GM21528 (cell line): ENCODE results near the gene MRGPRX1.
"Not testable (repeated sequence)": the region's sequence is repeated elsewhere in the genome, so short reads cannot be mapped to it uniquely, and the experiment has no call there.

Source experiments
- ATAC-seq: cut with Tn5 transposase; IDR thresholded peaks from one replicate; pipeline ENCODE4 v1.9.1; 2021; ENCODE audit warnings: mild to moderate bottlenecking, moderate library complexity; ENCODE audit not compliant: unreplicated experiment, low FRiP score

MRGPRX1 gene

GRCh38 chr11:18939314-18939713, at the start of gene MRGPRX1:
Gene MRGPRX1, minus strand, starts transcription at chr11:18939414. Its CDS starts 4,630 bp downstream, at chr11:18934784.
- ATAC-seq, result no peak

- ATAC-seq, result no peak
These were observed 48.4 kb upstream of the MRGPRX1 start for GRCh38 chr11:18987454-18988231.

DNA sequence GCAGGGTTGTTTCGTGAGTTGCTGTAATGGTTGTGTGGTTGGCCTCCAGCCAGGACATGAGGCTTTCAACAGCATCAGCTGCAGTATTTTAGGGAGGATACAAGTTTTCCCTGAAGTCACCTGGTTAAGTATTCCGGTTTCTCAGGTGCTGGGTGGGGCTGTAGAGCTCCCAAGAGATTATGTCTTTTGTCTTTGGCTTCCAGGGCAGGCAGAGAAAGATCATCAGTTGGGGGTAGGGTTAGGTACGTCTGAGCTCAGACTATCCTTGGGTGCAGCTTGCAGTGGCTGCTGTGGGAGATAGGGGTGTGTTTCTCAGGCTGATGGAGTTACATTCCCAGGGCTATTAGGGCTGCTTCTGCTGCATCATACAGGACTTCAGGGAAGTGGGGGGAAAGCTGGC, 47.5 kb upstream of the MRGPRX1 start:
- ATAC-seq, result no peak

DNA sequence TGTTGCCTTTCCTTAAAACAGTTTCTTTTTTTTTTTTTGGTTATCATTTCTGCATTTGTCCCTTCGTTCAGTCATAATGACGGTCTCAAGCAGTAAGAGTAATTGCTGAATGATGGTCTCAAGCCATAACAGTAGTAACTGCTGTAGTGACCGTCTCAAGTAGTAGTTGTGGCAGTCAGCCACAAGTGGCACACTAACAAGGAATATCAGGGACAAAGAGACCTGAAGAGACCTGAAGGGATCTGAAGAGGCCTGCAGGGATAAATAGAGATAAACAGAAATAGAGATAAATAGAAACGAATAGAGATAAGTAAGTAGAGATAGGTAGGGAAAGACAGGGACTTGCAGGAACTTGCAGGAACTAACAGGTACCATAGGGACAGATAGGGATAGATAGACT, 42.7 kb upstream of the MRGPRX1 start:
- no peak for ATAC-seq

GRCh38 chr11:18974192-18974591, 35.0 kb upstream of the MRGPRX1 start:
- ATAC-seq, result no peak

GRCh38 chr11:18972336-18972735, 33.1 kb upstream of the MRGPRX1 start:
- ATAC-seq, result no peak

- no peak for ATAC-seq
These were observed 30.5 kb upstream of the MRGPRX1 start for GRCh38 chr11:18969720-18970119.

- ATAC-seq, result no peak
These were observed 19.2 kb upstream of the MRGPRX1 start for GRCh38 chr11:18958221-18958910.

GRCh38 chr11:18956630-18957029, 17.4 kb upstream of the MRGPRX1 start:
- ATAC-seq, result no peak

GRCh38 chr11:18936002-18936673, 3.1 kb downstream of the MRGPRX1 start:
- ATAC-seq, result no peak

DNA sequence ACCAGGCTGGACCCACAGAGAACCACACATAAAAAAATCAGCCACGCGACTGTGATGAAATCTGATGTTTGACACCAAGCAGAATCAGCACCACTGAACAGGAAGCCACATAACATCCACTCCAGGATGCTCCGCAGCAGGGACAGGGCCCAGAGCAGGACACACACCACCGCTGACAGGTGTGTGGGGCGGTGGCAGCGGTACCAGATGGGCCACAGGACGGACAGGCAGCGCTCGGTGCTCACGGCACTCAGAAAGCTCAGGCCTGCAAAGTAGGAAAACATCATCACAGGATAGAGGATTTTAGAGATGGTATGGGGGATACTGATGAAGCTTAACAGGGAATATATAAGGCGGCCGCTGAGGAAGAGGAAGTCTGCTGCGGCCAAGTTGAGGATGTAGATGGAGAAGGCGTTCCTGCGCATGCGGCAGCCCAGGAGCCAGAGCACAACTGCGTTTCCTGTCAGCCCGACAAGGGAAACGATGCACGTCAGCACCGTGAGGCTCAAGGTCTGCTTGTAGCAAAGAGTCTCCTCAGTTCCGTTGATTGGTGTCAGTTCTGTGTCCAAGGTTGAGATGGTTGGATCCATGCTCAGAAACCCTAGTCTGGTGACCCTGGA, 4.9 kb downstream of the MRGPRX1 start:
- no peak for ATAC-seq

- no peak for ATAC-seq
These were observed 11.5 kb downstream of the MRGPRX1 start for GRCh38 chr11:18927550-18928322.

DNA sequence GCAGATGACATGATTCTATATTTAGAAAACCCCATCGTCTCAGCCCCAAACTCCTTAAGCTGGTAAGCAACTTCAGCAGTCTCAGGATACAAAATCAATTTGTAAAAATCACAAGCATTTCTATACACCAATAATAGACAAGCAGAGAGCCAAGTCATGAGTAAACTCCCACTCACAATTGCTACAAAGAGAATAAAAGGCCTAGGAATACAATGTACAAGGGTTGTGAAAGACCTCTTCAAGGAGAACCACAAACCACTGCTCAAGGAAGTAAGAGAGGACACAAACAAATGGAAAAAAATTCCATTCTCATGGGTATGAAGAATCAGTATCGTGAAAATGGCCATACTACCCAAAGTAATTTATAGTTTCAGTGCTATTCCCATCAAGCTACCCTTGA, 13.8 kb downstream of the MRGPRX1 start:
- not testable (repeated sequence) for ATAC-seq

- ATAC-seq, result no peak
These were observed 26.3 kb downstream of the MRGPRX1 start for GRCh38 chr11:18912883-18913282.

GRCh38 chr11:18907391-18907790, 31.8 kb downstream of the MRGPRX1 start:
- no peak for ATAC-seq

GRCh38 chr11:18900637-18901036, 38.6 kb downstream of the MRGPRX1 start:
- ATAC-seq, result not testable (repeated sequence)

DNA sequence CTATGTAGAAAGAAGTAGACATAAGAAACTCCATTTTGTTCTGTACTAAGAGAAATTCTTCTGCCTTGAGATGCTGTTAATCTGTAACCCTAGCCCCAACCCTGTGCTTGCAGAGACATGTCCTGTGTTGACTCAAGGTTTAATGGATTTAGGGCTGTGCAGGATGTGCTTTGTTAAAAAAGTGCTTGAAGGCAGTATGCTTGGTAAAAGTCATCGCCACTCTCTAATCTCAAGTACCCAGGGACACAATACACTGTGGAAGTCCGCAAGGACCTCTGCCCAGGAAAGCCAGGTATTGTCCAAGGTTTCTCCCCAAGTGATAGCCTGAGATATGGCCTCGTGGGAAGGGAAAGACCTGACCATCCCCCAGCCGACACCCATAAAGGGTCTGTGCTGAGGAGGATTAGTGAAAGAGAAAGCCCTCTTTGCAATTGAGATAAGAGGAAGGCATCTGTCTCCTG, 39.0 kb downstream of the MRGPRX1 start:
- ATAC-seq, result not testable (repeated sequence)

GRCh38 chr11:18891712-18892111, 47.5 kb downstream of the MRGPRX1 start:
- ATAC-seq, result not testable (repeated sequence)

- ATAC-seq, result no peak
These were observed 48.6 kb downstream of the MRGPRX1 start for GRCh38 chr11:18890615-18891014.
